DOHH2 (cell line): ENCODE results near the gene OXNAD1.

Experiments used
- EZH2phosphoT487 ChIP-seq: fragments of 200-600 bp; sonication (generic); IDR thresholded peaks from 2 replicates; pipeline ENCODE4 v1.6.1; 2017; ENCODE audit warnings: borderline replicate concordance, mild to moderate bottlenecking, antibody characterized with exemption, low read length, moderate library complexity, mixed read lengths
- TF ChIP-seq, protein P1 (sequence below): fragments of 200-600 bp; sonication (generic); IDR thresholded peaks from one replicate; pipeline ENCODE4 v1.5.1; 2014; ENCODE audit warnings: antibody characterized with exemption, mild to moderate bottlenecking, low read depth, low read length; ENCODE audit not compliant: poor library complexity, severe bottlenecking

DNA sequence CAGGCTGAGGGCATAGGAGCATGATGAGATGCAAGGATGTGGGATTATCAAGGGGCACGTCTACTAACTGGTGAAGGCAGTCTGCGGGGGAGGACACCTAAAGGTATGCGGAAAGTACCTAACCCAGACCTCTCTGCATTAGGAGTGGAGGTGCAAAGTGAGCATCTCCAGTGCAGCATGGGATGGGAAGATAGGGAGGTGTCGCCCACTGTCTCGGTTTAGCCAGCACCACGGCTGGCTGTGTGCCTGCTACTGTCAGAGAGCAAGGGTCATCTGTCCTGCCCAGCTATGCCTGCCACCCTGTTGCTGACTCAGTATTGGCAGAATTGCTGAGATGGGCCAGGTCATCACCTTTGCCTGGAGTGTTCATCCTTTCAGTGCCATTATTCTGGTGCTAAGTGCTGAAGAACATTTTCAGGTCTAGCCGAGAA is 40.1 kb downstream of the OXNAD1 start:
- TF ChIP-seq, protein P1, sequence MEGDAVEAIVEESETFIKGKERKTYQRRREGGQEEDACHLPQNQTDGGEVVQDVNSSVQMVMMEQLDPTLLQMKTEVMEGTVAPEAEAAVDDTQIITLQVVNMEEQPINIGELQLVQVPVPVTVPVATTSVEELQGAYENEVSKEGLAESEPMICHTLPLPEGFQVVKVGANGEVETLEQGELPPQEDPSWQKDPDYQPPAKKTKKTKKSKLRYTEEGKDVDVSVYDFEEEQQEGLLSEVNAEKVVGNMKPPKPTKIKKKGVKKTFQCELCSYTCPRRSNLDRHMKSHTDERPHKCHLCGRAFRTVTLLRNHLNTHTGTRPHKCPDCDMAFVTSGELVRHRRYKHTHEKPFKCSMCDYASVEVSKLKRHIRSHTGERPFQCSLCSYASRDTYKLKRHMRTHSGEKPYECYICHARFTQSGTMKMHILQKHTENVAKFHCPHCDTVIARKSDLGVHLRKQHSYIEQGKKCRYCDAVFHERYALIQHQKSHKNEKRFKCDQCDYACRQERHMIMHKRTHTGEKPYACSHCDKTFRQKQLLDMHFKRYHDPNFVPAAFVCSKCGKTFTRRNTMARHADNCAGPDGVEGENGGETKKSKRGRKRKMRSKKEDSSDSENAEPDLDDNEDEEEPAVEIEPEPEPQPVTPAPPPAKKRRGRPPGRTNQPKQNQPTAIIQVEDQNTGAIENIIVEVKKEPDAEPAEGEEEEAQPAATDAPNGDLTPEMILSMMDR = no peak
- TF ChIP-seq EZH2phosphoT487 = no peak
